Thoracic aorta (tissue), 2 donors: ENCODE results near the gene GSG1L. TPM values are rescaled to one million over a fixed set of nuclear protein-coding genes. Genes with fewer than 3 reads are reported as not detected.

Experiments
- ATAC-seq: fragments of 150-250 bp; one replicate; pipeline ENCODE4 v1.8.0; 2017; ENCODE audit warnings: low read depth; ENCODE audit not compliant: insufficient number of reproducible peaks, low FRiP score
- DNase-seq: peaks from one replicate; pipeline ENCODE4 v3.0.0-alpha.2; 2020; ENCODE audit warnings: low spot score
- H3K27ac ChIP-seq, 2 donors: fragments of 200-600 bp; sonication (generic); 1 replicate in 1 of 2; 2 replicates in 1 of 2; pipeline ENCODE4 v1.5.1; 2016; ENCODE audit warnings: mild to moderate bottlenecking in 2 of 2, moderate library complexity in 2 of 2
- H3K27me3 ChIP-seq: fragments of 200-600 bp; sonication (generic); replicated peaks from 2 replicates; pipeline ENCODE4 v1.6.0; 2016; ENCODE audit warnings: mild to moderate bottlenecking; ENCODE audit not compliant: insufficient read depth
- H3K36me3 ChIP-seq: fragments of 200-600 bp; sonication (generic); one replicate; pipeline ENCODE4 v1.5.1; 2016
- H3K4me1 ChIP-seq, 2 donors: fragments of 200-600 bp; sonication (generic); 1 replicate in 1 of 2; 2 replicates in 1 of 2; pipeline versions ENCODE4 v1.5.1 to v1.6.0; 2016; ENCODE audit warnings: low read depth in 2 of 2, mild to moderate bottlenecking in 1 of 2; ENCODE audit not compliant: control insufficient read depth in 1 of 2
- H3K4me3 ChIP-seq: fragments of 200-600 bp; sonication (generic); 2 replicates; pipeline ENCODE4 v1.5.1; 2016; ENCODE audit warnings: mild to moderate bottlenecking
- H3K9me3 ChIP-seq: fragments of 200-600 bp; sonication (generic); 2 replicates; pipeline ENCODE4 v1.5.1; 2016
- CTCF ChIP-seq: fragments of 200-600 bp; sonication (generic); IDR thresholded peaks from one replicate; pipeline ENCODE4 v1.5.1; 2019; ENCODE audit warnings: antibody characterized with exemption
- total RNA-seq, 2 donors: library from RNA; depleted of rRNA; stranded (reverse); fragments of >200 nt; gene quantifications; one replicate each; pipeline versions ENCODE4 v1.1.0 to v1.2.3, GENCODE V29; 2016

The GSG1L gene
- total RNA-seq, 2 donors from 2014 or later, result 5.3 to 5.9 TPM

- no peaks in the 10 kb centered on the region for H3K9me3 ChIP-seq
- no peak for DNase-seq
- TF ChIP-seq CTCF, result no peak
- H3K27ac ChIP-seq, result no peak overlapping the region
- H3K4me1 ChIP-seq, result no peaks in the 10 kb centered on the region
- H3K4me3 ChIP-seq, result no peak overlapping the region
- no peaks in the 10 kb centered on the region for H3K36me3 ChIP-seq
- ATAC-seq, result no peak
- H3K27me3 ChIP-seq, result no peaks in the 10 kb centered on the region
These were observed 247.0 kb downstream of the GSG1L start for GRCh38 chr16:27816561-27816960.

GRCh38 chr16:27813591-27813990, 249.9 kb downstream of the GSG1L start:
- H3K27ac ChIP-seq, result no peak overlapping the region
- no peak overlapping the region for H3K4me3 ChIP-seq
- DNase-seq (no peak), ATAC-seq (no peak)
- H3K9me3 ChIP-seq, result no peaks in the 10 kb centered on the region
- H3K4me1 ChIP-seq, result no peaks in the 10 kb centered on the region
- H3K36me3 ChIP-seq, result no peaks in the 10 kb centered on the region
- no peaks in the 10 kb centered on the region for H3K27me3 ChIP-seq
- TF ChIP-seq CTCF, result no peak

- DNase-seq (no peak), ATAC-seq (no peak)
- Histone ChIP-seq H3K27me3 (no peaks in the 10 kb centered on the region), H3K27ac (no peak overlapping the region), H3K9me3 (no peaks in the 10 kb centered on the region), H3K4me1 (no peaks in the 10 kb centered on the region), H3K36me3 (no peaks in the 10 kb centered on the region), H3K4me3 (no peak overlapping the region)
- no peak for TF ChIP-seq CTCF
These were observed 251.6 kb downstream of the GSG1L start for GRCh38 chr16:27811881-27812280.

GRCh38 chr16:27806986-27807385, 256.5 kb downstream of the GSG1L start:
- H3K4me1 ChIP-seq, result peaks cover 0 to 1% of the 10 kb centered on the region in 2 donors
- no peaks in the 10 kb centered on the region for H3K9me3 ChIP-seq
- no peaks in the 10 kb centered on the region for H3K36me3 ChIP-seq
- no peaks in the 10 kb centered on the region for H3K27me3 ChIP-seq
- TF ChIP-seq CTCF, result no peak
- H3K4me3 ChIP-seq, result no peak overlapping the region
- ATAC-seq (no peak), DNase-seq (no peak)
- H3K27ac ChIP-seq, result no peak overlapping the region

GRCh38 chr16:27806388-27806787, 257.1 kb downstream of the GSG1L start:
- peaks cover 0 to 7% of the 10 kb centered on the region in 2 donors for H3K4me1 ChIP-seq
- H3K9me3 ChIP-seq, result no peaks in the 10 kb centered on the region
- no peak for ATAC-seq
- no peaks in the 10 kb centered on the region for H3K27me3 ChIP-seq
- H3K36me3 ChIP-seq, result no peaks in the 10 kb centered on the region
- DNase-seq, result no peak
- no peak for TF ChIP-seq CTCF
- no peak overlapping the region for H3K27ac ChIP-seq
- no peak overlapping the region for H3K4me3 ChIP-seq
